K562 (cell line): Measurements from ENCODE around the gene MBD5. TPM values are rescaled to one million over a fixed set of nuclear protein-coding genes. Genes with fewer than 3 reads are reported as not detected.
A peak's percentile ranks its signal among the peaks of the same experiment; 100 is the strongest.

Experiments
- KDM1A ChIP-seq, 2 experiments: fragments of 450-650 bp; IDR thresholded peaks; 2 replicates each; pipeline ENCODE4 v1.6.1; 2016; ENCODE audit warnings: mild to moderate bottlenecking in 2 of 2
- MAFK ChIP-seq: IDR thresholded peaks from 2 replicates; pipeline ENCODE4 v1.6.1; 2011; ENCODE audit warnings: low read length, improper control_type of control experiment
- MGA ChIP-seq: fragments of 450-650 bp; IDR thresholded peaks from 2 replicates; pipeline ENCODE4 v1.6.1; 2016; ENCODE audit warnings: mild to moderate bottlenecking, moderate library complexity
- SMARCB1 ChIP-seq: IDR thresholded peaks from 2 replicates; pipeline ENCODE4 v1.6.1; 2011; ENCODE audit warnings: improper control_type of control experiment, low read depth; ENCODE audit not compliant: insufficient read length
- ZC3H11A ChIP-seq: IDR thresholded peaks from 2 replicates; pipeline ENCODE4 v1.6.1; 2012; ENCODE audit warnings: low read depth, low read length, improper control_type of control experiment
- ZNF274 ChIP-seq: IDR thresholded peaks from 2 replicates; pipeline ENCODE4 v1.6.1; 2011; ENCODE audit warnings: low read depth, mild to moderate bottlenecking, low read length, moderate library complexity, borderline replicate concordance
- ZNF717 ChIP-seq: fragments of 250-450 bp; sonication (Bioruptor Pico); IDR thresholded peaks from 2 replicates; pipeline ENCODE4 v1.5.0; 2021
- polyA plus RNA-seq, 8 experiments: library from polyadenylated mRNA; depleted of rRNA in 4 of 8; stranded (reverse) in 5 of 8; unstranded in 3 of 8; fragments of >200 nt; fragmentation: Nextera tagmentation in 2 of 8; fragmentation: Illumina TruSeq in 1 of 8; extraction: Ambion mirVana in 2 of 8; extraction: Trizol in 1 of 8; gene quantifications; 2 replicates each; pipeline versions ENCODE4 v1.2.1 to v1.2.3, GENCODE V29; 2011 to 2014; ENCODE audit warnings: inconsistent platforms in 1 of 8, missing spikeins in 1 of 8
- total RNA-seq, 7 experiments: library from RNA; depleted of rRNA in 6 of 7; stranded (reverse); fragments of >200 nt in 6 of 7; fragmentation: Illumina TruSeq in 2 of 7; extraction: Trizol in 2 of 7; gene quantifications; 2 replicates each; pipeline versions ENCODE4 v1.2.1 to v1.2.3, GENCODE V29; 2011 to 2021; ENCODE audit warnings: low replicate concordance in 1 of 7
- TF ChIP-seq, protein P1 (sequence below): sonication (generic); formaldehyde crosslinking; IDR thresholded peaks from 2 replicates; pipeline ENCODE4 v1.8.1; 2023; ENCODE audit warnings: mild to moderate bottlenecking, missing genetic modification reagents
- TF ChIP-seq, protein P2 (sequence below): fragments of 450-650 bp; IDR thresholded peaks from 2 replicates; pipeline ENCODE4 v1.6.1; 2018; ENCODE audit not compliant: partially characterized antibody

Gene MBD5
- total and polyA plus RNA-seq, 9 of the 15 experiments (the other 6 are each of a cell fraction or from before 2014, with no cell fraction given), result 3.4 to 14.5 (median 9.0) TPM

DNA sequence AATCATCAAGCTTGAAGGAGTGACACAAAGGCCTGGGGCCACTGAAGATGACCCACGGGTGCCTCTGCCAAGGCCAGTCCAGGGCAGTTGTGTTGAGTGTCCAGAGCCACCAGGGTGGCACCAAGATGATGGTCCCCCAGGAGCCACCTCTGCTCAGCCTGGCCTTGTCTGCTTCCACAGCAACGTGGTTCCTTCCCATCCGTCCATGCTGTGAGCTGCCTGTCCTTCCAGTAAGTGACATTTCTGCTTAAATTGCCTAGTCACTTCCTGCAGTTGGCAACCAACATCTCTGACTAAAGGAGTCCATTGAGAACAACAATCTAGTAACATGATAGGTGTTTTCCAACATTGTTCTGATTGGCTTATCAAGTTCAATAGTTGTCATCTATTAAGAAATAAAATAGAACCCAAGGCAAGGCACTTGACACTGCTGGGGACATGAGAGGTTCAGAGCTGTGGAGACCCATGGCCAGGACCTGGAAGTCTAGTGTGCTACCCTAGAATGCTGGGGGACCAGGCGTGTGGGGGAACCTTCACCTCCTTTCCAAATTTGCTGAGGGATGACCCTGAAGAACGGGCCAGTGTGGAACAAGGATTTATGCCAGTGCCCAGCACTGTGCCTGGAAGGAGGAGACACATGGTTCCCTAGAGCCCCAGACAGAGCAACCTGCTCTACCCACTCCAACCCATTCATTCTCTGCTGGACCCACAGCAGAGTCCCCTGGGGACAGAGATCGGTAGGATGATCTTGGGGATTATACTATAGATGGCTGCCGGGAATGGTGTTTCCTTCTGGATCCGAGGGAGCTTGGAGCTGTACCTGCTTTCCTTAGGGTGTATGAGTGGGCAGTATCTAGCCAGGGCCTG is 524.7 kb downstream of the MBD5 start (continued):
- TF ChIP-seq, protein P1, sequence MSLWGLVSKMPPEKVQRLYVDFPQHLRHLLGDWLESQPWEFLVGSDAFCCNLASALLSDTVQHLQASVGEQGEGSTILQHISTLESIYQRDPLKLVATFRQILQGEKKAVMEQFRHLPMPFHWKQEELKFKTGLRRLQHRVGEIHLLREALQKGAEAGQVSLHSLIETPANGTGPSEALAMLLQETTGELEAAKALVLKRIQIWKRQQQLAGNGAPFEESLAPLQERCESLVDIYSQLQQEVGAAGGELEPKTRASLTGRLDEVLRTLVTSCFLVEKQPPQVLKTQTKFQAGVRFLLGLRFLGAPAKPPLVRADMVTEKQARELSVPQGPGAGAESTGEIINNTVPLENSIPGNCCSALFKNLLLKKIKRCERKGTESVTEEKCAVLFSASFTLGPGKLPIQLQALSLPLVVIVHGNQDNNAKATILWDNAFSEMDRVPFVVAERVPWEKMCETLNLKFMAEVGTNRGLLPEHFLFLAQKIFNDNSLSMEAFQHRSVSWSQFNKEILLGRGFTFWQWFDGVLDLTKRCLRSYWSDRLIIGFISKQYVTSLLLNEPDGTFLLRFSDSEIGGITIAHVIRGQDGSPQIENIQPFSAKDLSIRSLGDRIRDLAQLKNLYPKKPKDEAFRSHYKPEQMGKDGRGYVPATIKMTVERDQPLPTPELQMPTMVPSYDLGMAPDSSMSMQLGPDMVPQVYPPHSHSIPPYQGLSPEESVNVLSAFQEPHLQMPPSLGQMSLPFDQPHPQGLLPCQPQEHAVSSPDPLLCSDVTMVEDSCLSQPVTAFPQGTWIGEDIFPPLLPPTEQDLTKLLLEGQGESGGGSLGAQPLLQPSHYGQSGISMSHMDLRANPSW, result no peak
- TF ChIP-seq MGA (no peak), ZNF274 (no peak), KDM1A (IDR thresholded peaks at IDR 0.05) (no peak), SMARCB1 (no peak), ZNF717 (no peak), ZC3H11A (no peak), MAFK (peak; percentile 35; the same call in 1 of the 2 replicates)
- TF ChIP-seq, protein P2, sequence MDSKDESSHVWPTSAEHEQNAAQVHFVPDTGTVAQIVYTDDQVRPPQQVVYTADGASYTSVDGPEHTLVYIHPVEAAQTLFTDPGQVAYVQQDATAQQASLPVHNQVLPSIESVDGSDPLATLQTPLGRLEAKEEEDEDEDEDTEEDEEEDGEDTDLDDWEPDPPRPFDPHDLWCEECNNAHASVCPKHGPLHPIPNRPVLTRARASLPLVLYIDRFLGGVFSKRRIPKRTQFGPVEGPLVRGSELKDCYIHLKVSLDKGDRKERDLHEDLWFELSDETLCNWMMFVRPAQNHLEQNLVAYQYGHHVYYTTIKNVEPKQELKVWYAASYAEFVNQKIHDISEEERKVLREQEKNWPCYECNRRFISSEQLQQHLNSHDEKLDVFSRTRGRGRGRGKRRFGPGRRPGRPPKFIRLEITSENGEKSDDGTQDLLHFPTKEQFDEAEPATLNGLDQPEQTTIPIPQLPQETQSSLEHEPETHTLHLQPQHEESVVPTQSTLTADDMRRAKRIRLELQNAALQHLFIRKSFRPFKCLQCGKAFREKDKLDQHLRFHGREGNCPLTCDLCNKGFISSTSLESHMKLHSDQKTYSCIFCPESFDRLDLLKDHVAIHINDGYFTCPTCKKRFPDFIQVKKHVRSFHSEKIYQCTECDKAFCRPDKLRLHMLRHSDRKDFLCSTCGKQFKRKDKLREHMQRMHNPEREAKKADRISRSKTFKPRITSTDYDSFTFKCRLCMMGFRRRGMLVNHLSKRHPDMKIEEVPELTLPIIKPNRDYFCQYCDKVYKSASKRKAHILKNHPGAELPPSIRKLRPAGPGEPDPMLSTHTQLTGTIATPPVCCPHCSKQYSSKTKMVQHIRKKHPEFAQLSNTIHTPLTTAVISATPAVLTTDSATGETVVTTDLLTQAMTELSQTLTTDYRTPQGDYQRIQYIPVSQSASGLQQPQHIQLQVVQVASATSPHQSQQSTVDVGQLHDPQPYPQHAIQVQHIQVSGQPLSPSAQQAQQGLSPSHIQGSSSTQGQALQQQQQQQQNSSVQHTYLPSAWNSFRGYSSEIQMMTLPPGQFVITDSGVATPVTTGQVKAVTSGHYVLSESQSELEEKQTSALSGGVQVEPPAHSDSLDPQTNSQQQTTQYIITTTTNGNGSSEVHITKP, result no peak
